Activated T-cell treated with anti-CD3 and anti-CD28 coated beads, Interleukin-2, amount 50 U/mL, for 72 hours (primary cell): ENCODE data around the gene SMNDC1. TPM values are rescaled to one million over a fixed set of nuclear protein-coding genes. Genes with fewer than 3 reads are reported as not detected.
"Not testable (repeated sequence)": the region's sequence is repeated elsewhere in the genome, so short reads cannot be mapped to it uniquely, and the experiment has no call there.

Experiments used
- ATAC-seq, 2 donors: fragments of 150-1000 bp; cut with Tn5 transposase; replicated peaks in 1 of 2; 2 replicates each; pipeline ENCODE4 v1.10.0; 2021; ENCODE audit warnings: moderate library complexity in 2 of 2, mild to moderate bottlenecking in 1 of 2
- DNase-seq, 2 donors: peaks; one replicate each; pipeline ENCODE4 v3.0.0; 2021 to 2022; ENCODE audit warnings: mixed read lengths in 1 of 2
- H3K27ac Mint-ChIP-seq: one replicate; pipeline ENCODE4 v1.8.0; 2022; ENCODE audit warnings: mild to moderate bottlenecking, moderate library complexity, mixed read lengths
- H3K27me3 Mint-ChIP-seq: one replicate; pipeline ENCODE4 v1.8.0; 2022; ENCODE audit warnings: low read depth, mixed read lengths
- H3K36me3 Mint-ChIP-seq, 2 donors: one replicate each; pipeline ENCODE4 v1.8.0; 2022; ENCODE audit warnings: mixed read lengths in 2 of 2, mild to moderate bottlenecking in 1 of 2; ENCODE audit not compliant: insufficient read depth in 2 of 2
- H3K4me1 Mint-ChIP-seq: one replicate; pipeline ENCODE4 v1.8.0; 2022; ENCODE audit warnings: low read depth, mixed read lengths
- H3K4me3 Mint-ChIP-seq, 2 donors: one replicate each; pipeline ENCODE4 v1.8.0; 2022; ENCODE audit warnings: mild to moderate bottlenecking in 2 of 2, mixed read lengths in 2 of 2, moderate library complexity in 2 of 2
- H3K9me3 Mint-ChIP-seq, 2 donors: one replicate each; pipeline ENCODE4 v1.8.0; 2022; ENCODE audit warnings: mixed read lengths in 2 of 2
- total RNA-seq, 2 donors: library from RNA; stranded (reverse); gene quantifications; one replicate each; pipeline ENCODE4 v1.2.3, GENCODE V29; 2022

SMNDC1 gene
- total RNA-seq, 2 donors from 2014 or later = 49.2 to 54.6 TPM

- H3K4me1 Mint-ChIP-seq = peaks cover 17% of the 10 kb centered on the region
- no peaks in the 10 kb centered on the region for H3K9me3 Mint-ChIP-seq
- H3K27ac Mint-ChIP-seq = no peak overlapping the region
- no peaks in the 10 kb centered on the region for H3K36me3 Mint-ChIP-seq
- no peak for ATAC-seq
- H3K4me3 Mint-ChIP-seq = no peak overlapping the region
- peaks cover 29% of the 10 kb centered on the region for H3K27me3 Mint-ChIP-seq
- DNase-seq = no peak
Measured at GRCh38 chr10:110340122-110340521, 35.4 kb upstream of the SMNDC1 start.

- H3K9me3 Mint-ChIP-seq = no peaks in the 10 kb centered on the region
- no peak for DNase-seq
- H3K4me1 Mint-ChIP-seq = peaks cover 27% of the 10 kb centered on the region
- peaks cover 17% of the 10 kb centered on the region for H3K27me3 Mint-ChIP-seq
- H3K36me3 Mint-ChIP-seq = no peaks in the 10 kb centered on the region
- no peak overlapping the region for H3K4me3 Mint-ChIP-seq
- H3K27ac Mint-ChIP-seq = no peak overlapping the region
- ATAC-seq = no peak
Measured at GRCh38 chr10:110337906-110338305, 33.2 kb upstream of the SMNDC1 start.

GRCh38 chr10:110337401-110337800 is 32.7 kb upstream of the SMNDC1 start:
- H3K27me3 Mint-ChIP-seq = peaks cover 12% of the 10 kb centered on the region

GRCh38 chr10:110336111-110336721 is 31.5 kb upstream of the SMNDC1 start:
- Mint-ChIP-seq H3K27me3 (peaks cover 11% of the 10 kb centered on the region), H3K9me3 (no peaks in the 10 kb centered on the region), H3K4me3 (peak overlapping the region in 1 of 2 donors; percentile 13), H3K36me3 (no peaks in the 10 kb centered on the region), H3K4me1 (peaks cover 27% of the 10 kb centered on the region), H3K27ac (peak overlapping the region; percentile 7)
- DNase-seq (no peak), ATAC-seq (peak in 1 of 2 donors; percentile 73)

More at GRCh38 chr10:110337401-110337800, 32.7 kb upstream of the SMNDC1 start:
- Mint-ChIP-seq H3K9me3 (no peaks in the 10 kb centered on the region), H3K27ac (no peak overlapping the region), H3K36me3 (no peaks in the 10 kb centered on the region), H3K4me1 (peaks cover 27% of the 10 kb centered on the region), H3K4me3 (no peak overlapping the region)
- no peak for ATAC-seq
- DNase-seq = no peak

GRCh38 chr10:110335314-110336064 is 30.8 kb upstream of the SMNDC1 start:
- peaks cover 27% of the 10 kb centered on the region for H3K4me1 Mint-ChIP-seq
- peak overlapping the region; percentile 7 for H3K27ac Mint-ChIP-seq
- ATAC-seq (peak; percentile 71 to 81), DNase-seq (no peak)
- H3K36me3 Mint-ChIP-seq = peaks cover 6 to 7% of the 10 kb centered on the region in 2 donors
- peaks cover 11% of the 10 kb centered on the region for H3K27me3 Mint-ChIP-seq
- peaks cover 4 to 5% of the 10 kb centered on the region in 2 donors for H3K9me3 Mint-ChIP-seq
- peak overlapping the region; percentile 6 to 28 for H3K4me3 Mint-ChIP-seq

GRCh38 chr10:110334061-110334656 is 29.4 kb upstream of the SMNDC1 start:
- H3K36me3 Mint-ChIP-seq = peaks cover 14 to 20% of the 10 kb centered on the region in 2 donors
- peaks cover 5% of the 10 kb centered on the region for H3K27me3 Mint-ChIP-seq
- no peak for DNase-seq
- peaks cover 9 to 11% of the 10 kb centered on the region in 2 donors for H3K9me3 Mint-ChIP-seq
- no peak for ATAC-seq
- H3K27ac Mint-ChIP-seq = no peak overlapping the region
- H3K4me3 Mint-ChIP-seq = no peak overlapping the region
- peaks cover 27% of the 10 kb centered on the region for H3K4me1 Mint-ChIP-seq

- peaks cover 11 to 12% of the 10 kb centered on the region in 2 donors for H3K9me3 Mint-ChIP-seq
- peaks cover 17 to 22% of the 10 kb centered on the region in 2 donors for H3K36me3 Mint-ChIP-seq
- not testable (repeated sequence) for DNase-seq, H3K27me3 Mint-ChIP-seq, H3K27ac Mint-ChIP-seq, ATAC-seq, H3K4me3 Mint-ChIP-seq
- H3K4me1 Mint-ChIP-seq = peaks cover 36% of the 10 kb centered on the region
Measured at GRCh38 chr10:110331226-110331795, 26.6 kb upstream of the SMNDC1 start.

GRCh38 chr10:110330675-110331074 is 26.0 kb upstream of the SMNDC1 start:
- no peak for ATAC-seq
- H3K36me3 Mint-ChIP-seq = peaks cover 17 to 22% of the 10 kb centered on the region in 2 donors
- H3K9me3 Mint-ChIP-seq = peaks cover 11 to 12% of the 10 kb centered on the region in 2 donors
- no peak overlapping the region for H3K4me3 Mint-ChIP-seq
- no peak for DNase-seq
- no peaks in the 10 kb centered on the region for H3K27me3 Mint-ChIP-seq
- peaks cover 36% of the 10 kb centered on the region for H3K4me1 Mint-ChIP-seq
- H3K27ac Mint-ChIP-seq = no peak overlapping the region

- peaks cover 15 to 16% of the 10 kb centered on the region in 2 donors for H3K9me3 Mint-ChIP-seq
- ATAC-seq = no peak
- DNase-seq = no peak
- peak overlapping the region in 1 of 2 donors; percentile 74 for H3K4me3 Mint-ChIP-seq
- peaks cover 53% of the 10 kb centered on the region for H3K4me1 Mint-ChIP-seq
- peaks cover 12% of the 10 kb centered on the region for H3K27me3 Mint-ChIP-seq
- no peak overlapping the region for H3K27ac Mint-ChIP-seq
- H3K36me3 Mint-ChIP-seq = peaks cover 21 to 29% of the 10 kb centered on the region in 2 donors
Measured at GRCh38 chr10:110327262-110327914, 22.7 kb upstream of the SMNDC1 start.

GRCh38 chr10:110326351-110327032 is 21.8 kb upstream of the SMNDC1 start:
- DNase-seq = no peak
- peaks cover 15% of the 10 kb centered on the region for H3K27me3 Mint-ChIP-seq
- peaks cover 18% of the 10 kb centered on the region in 2 donors for H3K9me3 Mint-ChIP-seq
- H3K4me3 Mint-ChIP-seq = peak overlapping the region; percentile 60 to 74
- ATAC-seq = peak; percentile 45 to 49
- peaks cover 24 to 32% of the 10 kb centered on the region in 2 donors for H3K36me3 Mint-ChIP-seq
- peaks cover 56% of the 10 kb centered on the region for H3K4me1 Mint-ChIP-seq
- peak overlapping the region; percentile 91 for H3K27ac Mint-ChIP-seq

GRCh38 chr10:110324805-110325280 is 20.1 kb upstream of the SMNDC1 start:
- ATAC-seq = peak; percentile 69 to 72
- H3K4me1 Mint-ChIP-seq = peaks cover 56% of the 10 kb centered on the region
- peak overlapping the region; percentile 42 to 82 for H3K4me3 Mint-ChIP-seq
- H3K9me3 Mint-ChIP-seq = peaks cover 12 to 13% of the 10 kb centered on the region in 2 donors
- H3K36me3 Mint-ChIP-seq = peaks cover 16 to 23% of the 10 kb centered on the region in 2 donors
- peaks cover 15% of the 10 kb centered on the region for H3K27me3 Mint-ChIP-seq
- peak overlapping the region; percentile 88 for H3K27ac Mint-ChIP-seq
- DNase-seq = no peak
